ENCODE results near the gene ORC6. TPM values are rescaled to one million over a fixed set of nuclear protein-coding genes. Genes with fewer than 3 reads are reported as not detected.

Gene ORC6
- total RNA-seq, 1 experiment from 2014 or later = 95.0 TPM

DNA sequence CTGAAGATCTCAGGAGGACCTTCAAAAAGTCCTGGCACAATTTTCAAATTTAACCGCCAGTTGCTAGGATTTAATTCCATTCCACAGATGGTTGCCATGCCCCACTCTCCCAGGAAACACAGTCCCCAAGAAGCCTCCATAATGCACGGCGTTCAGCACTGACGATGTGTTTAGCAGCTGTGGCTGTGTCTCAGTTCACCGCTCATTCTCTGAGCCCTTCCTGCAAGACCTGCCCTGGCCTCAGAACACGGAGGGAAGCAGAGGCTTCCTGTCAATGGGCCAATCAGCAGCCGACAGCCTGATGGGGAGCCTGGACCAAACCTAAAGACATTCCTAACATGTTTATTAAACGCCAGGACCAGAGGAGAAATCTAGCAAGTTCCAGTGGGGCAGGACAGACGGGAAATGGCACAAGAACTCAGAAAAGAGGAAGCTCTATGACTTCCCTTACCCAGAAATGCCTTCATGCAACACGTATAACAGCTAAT, 53.8 kb downstream of the ORC6 start:
- Histone ChIP-seq H4K91ac (ENCODE audit: insufficient read length, low read depth, low read length) (no peak overlapping the region), H3K79me2 (ENCODE audit: insufficient read depth, low read length) (no peaks in the 10 kb centered on the region), H3K27ac (ENCODE audit: insufficient read length, low read depth, low read length) (no peak overlapping the region), H3T11ph (ENCODE audit: low read length) (no peak overlapping the region), H2AFZ (ENCODE audit: low read length) (no peak overlapping the region), H4K5ac (ENCODE audit: insufficient read length, low read depth, low read length) (no peak overlapping the region), H4K8ac (replicated peaks; ENCODE audit: insufficient read length, low read depth, low read length) (no peak overlapping the region), H2AK5ac (ENCODE audit: insufficient read length, low read length) (no peak overlapping the region), H3K9ac (ENCODE audit: extremely low read depth, insufficient read length, low read length) (no peak overlapping the region), H3K4me1 (ENCODE audit: insufficient read depth, low read length) (no peaks in the 10 kb centered on the region), H3K56ac (ENCODE audit: insufficient read length, low read depth, low read length) (no peak overlapping the region), H3K23ac (ENCODE audit: insufficient read length, low read depth, low read length) (no peak overlapping the region), H2BK5ac (ENCODE audit: insufficient read length, low read length) (no peak overlapping the region), H2BK120ac (ENCODE audit: low read depth, low read length, poor library complexity, severe bottlenecking) (no peak overlapping the region), H3K4me2 (ENCODE audit: insufficient read depth, insufficient read length, low read length) (no peak overlapping the region), H3K4ac (ENCODE audit: low read depth, low read length) (no peak overlapping the region), H3K27me3 (ENCODE audit: insufficient read depth, low read length) (no peaks in the 10 kb centered on the region), H2BK15ac (ENCODE audit: low read depth, low read length) (no peak overlapping the region), H3K18ac (ENCODE audit: insufficient read length, low read depth, low read length) (no peak overlapping the region), H3K79me1 (ENCODE audit: insufficient read depth, low read depth, low read length, poor library complexity, severe bottlenecking) (no peaks in the 10 kb centered on the region), H4K20me1 (ENCODE audit: control insufficient read depth, insufficient read depth, insufficient read length) (no peaks in the 10 kb centered on the region), H3K9me3 (ENCODE audit: control insufficient read depth, low read depth, low read length) (no peaks in the 10 kb centered on the region), H2BK12ac (ENCODE audit: insufficient read length, low read depth, low read length) (no peak overlapping the region), H3K14ac (ENCODE audit: insufficient read depth, low read length) (no peak overlapping the region), H3K23me2 (ENCODE audit: insufficient read length, low read depth, low read length, poor library complexity, severe bottlenecking) (no peaks in the 10 kb centered on the region), H2BK20ac (ENCODE audit: low read depth, low read length, poor library complexity, severe bottlenecking) (no peak overlapping the region)
- DNase-seq = peak; percentile 40
- TF ChIP-seq, protein P1, sequence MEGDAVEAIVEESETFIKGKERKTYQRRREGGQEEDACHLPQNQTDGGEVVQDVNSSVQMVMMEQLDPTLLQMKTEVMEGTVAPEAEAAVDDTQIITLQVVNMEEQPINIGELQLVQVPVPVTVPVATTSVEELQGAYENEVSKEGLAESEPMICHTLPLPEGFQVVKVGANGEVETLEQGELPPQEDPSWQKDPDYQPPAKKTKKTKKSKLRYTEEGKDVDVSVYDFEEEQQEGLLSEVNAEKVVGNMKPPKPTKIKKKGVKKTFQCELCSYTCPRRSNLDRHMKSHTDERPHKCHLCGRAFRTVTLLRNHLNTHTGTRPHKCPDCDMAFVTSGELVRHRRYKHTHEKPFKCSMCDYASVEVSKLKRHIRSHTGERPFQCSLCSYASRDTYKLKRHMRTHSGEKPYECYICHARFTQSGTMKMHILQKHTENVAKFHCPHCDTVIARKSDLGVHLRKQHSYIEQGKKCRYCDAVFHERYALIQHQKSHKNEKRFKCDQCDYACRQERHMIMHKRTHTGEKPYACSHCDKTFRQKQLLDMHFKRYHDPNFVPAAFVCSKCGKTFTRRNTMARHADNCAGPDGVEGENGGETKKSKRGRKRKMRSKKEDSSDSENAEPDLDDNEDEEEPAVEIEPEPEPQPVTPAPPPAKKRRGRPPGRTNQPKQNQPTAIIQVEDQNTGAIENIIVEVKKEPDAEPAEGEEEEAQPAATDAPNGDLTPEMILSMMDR (conservative IDR thresholded peaks at IDR 0.05) = no peak
- Mint-ChIP-seq H3K4me3 (no peak overlapping the region), H3K9me3 (no peaks in the 10 kb centered on the region), H3K27me3 (ENCODE audit: low read depth) (no peaks in the 10 kb centered on the region), H3K4me1 (peaks cover 20 to 27% of the 10 kb centered on the region in 2 experiments), H3K27ac (peak overlapping the region in 1 of 3 experiments; percentile 83; a peak in 1 of 7 replicates), H3K36me3 (ENCODE audit: insufficient read depth in 1 of 3, low read depth in 3 of 3) (no peaks in the 10 kb centered on the region)
- WGBS (ENCODE audit: extremely low coverage, insufficient read length, low lambda C conversion rate) = no CpG with 5 or more reads among the region's 10 CpGs

Data from H9 (cell line).